Pons (tissue), 1 donor: ENCODE results near the gene STAM.
"Not testable (repeated sequence)": the region's sequence is repeated elsewhere in the genome, so short reads cannot be mapped to it uniquely, and the experiment has no call there.

ENCODE experiments used
- DNase-seq: peaks from one replicate; pipeline ENCODE4 v3.0.0-alpha.2; 2016; ENCODE audit warnings: low spot score

STAM gene

GRCh38 chr10:17643755-17644484 lies at the start of gene STAM:
Gene STAM (plus strand): TSS chr10:17644151. CDS start chr10:17644340, 189 bp downstream.
- DNase-seq = peak; percentile 90

GRCh38 chr10:17597386-17597785 lies 46.6 kb upstream of the STAM start:
- no peak for DNase-seq

DNA sequence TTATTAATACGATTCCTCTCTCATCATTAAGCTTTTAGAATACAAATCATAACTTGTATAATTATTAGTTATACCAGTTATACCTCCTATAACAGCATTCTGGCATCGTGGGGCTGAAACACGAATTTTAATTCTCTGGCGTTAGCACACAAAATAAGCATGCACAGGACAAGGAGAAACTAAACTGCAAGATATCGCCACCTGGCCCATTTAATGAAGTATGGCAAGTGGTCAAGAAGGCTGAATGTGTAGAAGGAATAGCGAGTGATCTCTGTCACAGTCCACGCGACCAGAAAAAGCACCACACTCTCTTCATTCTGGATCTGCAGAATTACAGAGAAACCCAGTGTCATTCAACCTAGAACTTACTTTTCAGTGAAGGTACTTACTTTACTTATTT lies 44.9 kb upstream of the STAM start:
- no peak for DNase-seq

DNA sequence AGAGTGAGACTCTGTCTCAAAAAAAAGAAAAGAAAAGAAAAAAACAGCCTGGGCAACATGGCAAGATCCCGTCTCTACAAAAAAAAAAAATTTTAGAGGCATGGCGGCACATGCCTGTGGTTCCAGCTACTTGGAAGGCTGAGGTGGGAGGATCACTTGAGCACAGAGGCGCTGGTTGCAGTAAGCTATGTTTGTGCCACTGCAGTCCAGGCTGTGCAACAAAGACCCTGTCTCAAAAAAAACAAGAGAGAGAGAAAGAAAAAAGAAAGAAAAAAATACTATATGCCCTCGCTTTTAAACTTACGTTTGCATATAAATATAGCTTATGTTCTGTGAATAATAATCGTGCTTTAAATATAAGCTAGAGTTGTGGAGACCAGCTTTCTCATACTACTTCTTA lies 38.0 kb upstream of the STAM start:
- no peak for DNase-seq

GRCh38 chr10:17606547-17607040 lies 37.4 kb upstream of the STAM start:
- no peak for DNase-seq

GRCh38 chr10:17607060-17607459 lies 36.9 kb upstream of the STAM start:
- DNase-seq = no peak

DNA sequence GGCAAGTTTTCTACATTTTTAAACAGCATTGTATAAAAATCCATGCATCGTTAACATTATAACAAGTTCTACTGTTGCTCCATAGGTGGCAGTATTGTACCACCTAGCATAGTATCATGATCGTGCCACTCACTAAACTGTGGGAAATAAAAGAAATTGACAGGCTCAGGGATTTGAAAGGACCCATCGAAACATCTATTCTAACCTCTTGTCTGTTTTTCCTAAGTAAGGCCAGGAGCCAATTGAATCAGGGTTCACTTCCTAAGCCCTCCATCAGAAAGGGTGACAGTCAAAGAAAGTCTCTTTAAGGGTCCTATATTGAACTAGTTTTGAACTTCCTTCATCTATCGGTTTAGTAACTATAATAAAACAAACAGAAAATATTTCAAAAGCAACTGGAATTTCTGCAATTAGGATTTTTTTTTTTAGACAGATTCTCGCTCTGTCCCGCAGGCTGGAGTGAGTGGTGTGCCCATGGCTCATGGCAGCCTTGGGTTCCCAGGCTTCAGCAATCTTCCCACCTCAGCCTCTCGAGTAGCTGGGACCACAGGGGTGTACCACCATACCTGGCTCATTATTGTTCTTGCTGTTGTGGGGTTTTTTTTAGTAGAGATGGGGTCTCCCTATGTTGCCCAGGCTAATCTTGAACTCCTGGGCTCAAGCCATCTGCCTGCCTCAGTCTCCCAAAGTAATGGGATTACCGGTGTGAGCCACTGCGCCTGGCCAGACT lies 36.2 kb upstream of the STAM start:
- peak; percentile 74 for DNase-seq

DNA sequence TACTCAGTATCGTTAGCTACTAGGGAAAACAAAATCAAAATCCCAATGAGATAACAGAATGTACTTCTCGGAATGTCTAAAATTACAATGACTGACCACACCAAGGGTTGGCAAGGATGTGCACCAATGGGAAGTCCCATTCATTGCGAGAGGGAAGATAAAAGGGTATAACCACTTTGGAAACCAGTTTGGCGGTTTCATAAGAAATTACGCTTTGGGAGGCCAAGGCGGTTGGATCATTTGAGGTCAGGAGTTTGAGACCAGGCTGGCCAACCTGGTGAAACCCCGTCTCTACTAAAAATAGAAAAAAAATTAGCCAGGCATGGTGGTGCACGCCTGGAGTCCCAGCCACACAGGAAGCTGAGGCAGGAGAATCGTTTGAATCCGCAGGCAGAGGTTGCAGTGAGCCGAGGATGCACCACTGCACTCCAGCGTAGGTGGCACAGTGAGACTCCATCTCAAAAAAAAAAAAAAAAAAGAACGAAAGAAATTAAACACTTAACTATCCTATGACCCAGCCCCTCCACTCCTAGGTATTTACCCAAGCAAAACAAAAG lies 34.4 kb upstream of the STAM start:
- DNase-seq = no peak

GRCh38 chr10:17616403-17617030 lies 27.4 kb upstream of the STAM start:
- peak; percentile 11 for DNase-seq

DNA sequence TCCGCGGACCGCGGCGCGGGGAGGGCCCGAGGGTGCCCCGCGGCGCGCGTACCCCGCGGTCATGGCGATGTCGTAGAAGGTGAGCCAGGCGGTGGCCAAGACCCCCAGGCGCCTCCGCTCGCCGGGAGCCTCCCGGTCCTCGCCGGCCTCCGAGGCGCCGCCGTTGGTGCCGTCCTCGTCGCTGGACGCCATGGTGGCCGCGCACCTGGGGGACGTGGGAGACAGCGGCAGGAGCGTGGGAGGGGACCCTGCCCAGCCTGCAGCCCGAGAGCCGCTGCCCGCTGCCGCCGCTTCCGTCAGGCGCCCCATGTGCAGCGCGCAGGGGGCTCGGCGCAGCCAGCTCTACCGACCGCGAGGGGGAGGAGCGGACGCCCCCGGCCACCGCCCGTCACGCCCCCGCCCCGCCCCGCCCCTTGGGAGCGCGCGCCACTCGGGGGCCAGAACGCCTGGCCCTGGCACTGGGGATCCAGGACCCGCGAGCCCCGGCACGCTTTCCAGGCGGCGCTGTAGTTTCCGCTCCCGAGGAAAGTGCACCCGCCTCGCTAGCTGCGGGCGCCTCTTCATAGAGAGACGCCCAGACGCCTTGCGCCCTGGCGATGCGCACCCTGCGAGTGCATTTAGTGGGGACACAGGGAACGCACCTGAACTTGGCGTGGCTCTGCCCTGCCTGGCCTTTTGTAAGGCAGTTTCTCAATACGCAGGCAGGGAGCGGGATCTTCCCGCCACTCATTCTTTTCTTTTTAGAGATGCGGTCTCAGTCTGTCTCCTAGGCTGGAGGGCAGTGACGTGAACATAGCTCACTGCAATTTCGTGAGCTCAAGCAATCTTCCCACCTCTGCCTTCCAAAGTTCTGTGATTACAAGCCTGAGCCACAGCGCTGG lies 26.7 kb upstream of the STAM start, which contains the start of gene HACD1:
HACD1 (minus strand) TSS at position 344 of the 881 bp plus-strand sequence; CDS start at position 309, 35 bp downstream.
- peak; percentile 42 for DNase-seq

DNA sequence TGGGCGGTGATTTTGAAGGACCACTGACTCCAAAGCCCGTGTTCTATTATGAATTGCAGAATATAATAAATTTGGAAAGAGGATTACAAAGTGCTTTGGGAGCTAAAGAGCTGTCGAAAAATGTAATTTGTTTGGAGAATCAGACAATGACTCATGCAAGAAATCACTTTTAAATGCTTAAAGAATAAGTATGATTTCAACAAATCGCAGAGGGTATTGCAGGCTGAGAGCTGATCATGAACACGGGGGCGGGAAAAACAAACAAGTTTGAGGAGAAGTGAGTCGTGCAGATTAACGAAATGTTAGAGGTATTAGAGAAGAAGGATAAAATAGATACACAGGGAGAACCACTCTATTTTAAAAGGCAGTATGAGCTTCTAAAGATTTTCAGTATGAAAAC lies 21.9 kb upstream of the STAM start:
- DNase-seq = no peak

DNA sequence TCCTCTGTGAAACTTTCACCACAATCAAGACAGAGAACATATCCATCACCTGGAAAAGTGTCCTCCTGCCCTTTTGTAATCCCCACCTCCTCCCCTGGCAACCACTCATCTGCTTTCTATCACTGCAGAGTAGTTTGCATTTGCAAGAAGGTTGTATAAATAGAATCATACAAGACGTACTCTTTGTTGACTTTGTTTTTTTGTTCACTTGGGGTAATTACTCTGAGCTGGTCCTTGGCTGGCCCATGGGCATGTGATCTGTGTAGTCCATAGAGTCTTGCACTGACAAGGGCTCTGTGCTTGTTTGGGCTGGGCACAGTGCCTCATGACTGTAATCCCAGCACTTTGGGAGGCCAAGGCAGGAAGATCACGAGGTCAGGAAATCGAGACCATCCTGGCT lies 19.0 kb upstream of the STAM start:
- no peak for DNase-seq

- no peak for DNase-seq
Observed at GRCh38 chr10:17626656-17627055, 17.3 kb upstream of the STAM start.

- DNase-seq = not testable (repeated sequence)
Observed at GRCh38 chr10:17632590-17632989, 11.4 kb upstream of the STAM start.

DNA sequence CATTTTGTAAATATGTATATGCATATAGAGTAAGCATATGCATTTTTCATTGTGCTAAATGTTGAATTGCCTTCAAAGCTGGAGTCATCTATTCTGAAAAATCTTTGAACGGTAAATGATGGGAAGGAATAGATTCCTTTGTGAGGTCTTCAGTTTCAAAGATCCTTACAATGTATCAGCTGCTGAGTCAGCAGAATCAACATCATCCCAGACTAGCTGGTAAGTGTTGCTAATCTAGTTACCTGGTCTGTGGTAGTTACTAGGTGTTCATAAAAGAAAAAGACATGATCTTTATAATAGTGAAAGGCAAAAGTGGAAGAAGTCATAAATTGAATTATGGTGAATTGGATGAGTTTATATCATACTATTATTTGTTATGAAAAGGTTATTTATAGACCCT lies 10.6 kb upstream of the STAM start:
- DNase-seq = no peak

DNA sequence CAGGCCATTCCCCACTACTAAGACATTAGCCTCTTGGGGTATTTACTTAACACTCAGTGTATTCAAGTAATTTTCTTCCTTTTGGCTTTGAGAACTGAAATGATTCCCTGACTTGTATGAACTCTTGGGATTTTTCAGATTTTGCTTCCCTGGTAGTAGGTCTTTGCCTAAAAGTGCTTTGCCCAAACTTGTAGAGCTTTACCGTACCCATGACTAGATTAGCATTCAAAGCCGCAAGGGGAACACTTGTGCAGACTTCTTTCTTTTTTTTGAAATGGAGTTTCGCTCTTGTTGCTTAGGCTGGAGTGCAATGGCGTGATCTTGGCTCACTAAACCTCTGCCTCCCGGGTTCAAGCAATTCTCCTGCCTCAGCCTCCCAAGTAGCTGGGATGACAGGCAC lies 6.1 kb upstream of the STAM start:
- no peak for DNase-seq

DNA sequence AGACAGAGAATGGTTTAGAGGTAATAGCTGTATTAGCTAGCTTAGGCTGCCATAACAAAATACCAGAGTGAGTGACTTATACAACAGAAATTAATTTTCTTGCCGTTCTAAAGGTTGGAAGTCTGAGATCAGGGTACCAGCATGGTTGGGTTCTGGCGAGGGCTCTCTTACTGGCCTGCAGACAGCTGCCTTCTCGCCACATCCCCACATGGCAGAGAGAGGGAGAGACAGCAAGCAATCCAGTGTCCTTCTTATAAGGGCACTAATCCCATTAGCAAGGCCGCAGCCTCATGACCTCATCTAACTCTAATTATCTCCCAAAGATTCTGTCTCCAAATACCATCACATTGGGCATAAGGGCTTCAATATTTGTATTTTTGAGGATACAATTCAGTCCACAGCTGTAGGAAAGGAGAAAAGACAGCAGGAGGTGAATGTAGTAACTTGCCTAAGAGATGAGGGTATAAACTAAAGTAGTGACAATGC lies 3.6 kb upstream of the STAM start:
- DNase-seq = no peak

DNA sequence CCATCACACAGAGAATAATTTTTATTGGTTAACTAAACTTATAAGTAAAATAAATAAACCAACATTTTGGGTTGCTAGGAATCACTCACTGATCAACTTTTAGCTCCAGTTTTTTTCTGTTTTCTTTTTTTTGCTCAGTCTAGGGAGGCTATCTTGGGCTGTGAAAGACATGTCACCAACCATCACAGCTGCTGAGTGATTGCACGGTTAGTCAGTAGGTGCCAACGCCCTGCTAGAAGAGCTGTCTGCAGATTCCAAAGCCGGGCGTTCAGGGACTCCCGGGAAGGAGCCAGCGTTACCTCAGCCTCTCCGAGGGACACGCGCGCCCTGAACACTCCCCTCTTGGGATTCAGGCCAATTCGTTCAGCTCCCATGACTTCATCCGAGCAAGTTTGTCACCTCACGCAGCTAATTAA lies 604 bp upstream of the STAM start:
- no peak for DNase-seq

GRCh38 chr10:17644485-17644943 lies 563 bp downstream of the STAM start:
- peak; percentile 56 for DNase-seq

- DNase-seq = no peak
Observed at GRCh38 chr10:17645621-17646345, 1.8 kb downstream of the STAM start.
